HG03045 (cell line): ENCODE results near the gene MYL6.

Source experiments
- ATAC-seq: cut with Tn5 transposase; IDR thresholded peaks from one replicate; pipeline ENCODE4 v1.9.1; 2021; ENCODE audit warnings: mild to moderate bottlenecking, moderate library complexity; ENCODE audit not compliant: unreplicated experiment

Gene MYL6

DNA sequence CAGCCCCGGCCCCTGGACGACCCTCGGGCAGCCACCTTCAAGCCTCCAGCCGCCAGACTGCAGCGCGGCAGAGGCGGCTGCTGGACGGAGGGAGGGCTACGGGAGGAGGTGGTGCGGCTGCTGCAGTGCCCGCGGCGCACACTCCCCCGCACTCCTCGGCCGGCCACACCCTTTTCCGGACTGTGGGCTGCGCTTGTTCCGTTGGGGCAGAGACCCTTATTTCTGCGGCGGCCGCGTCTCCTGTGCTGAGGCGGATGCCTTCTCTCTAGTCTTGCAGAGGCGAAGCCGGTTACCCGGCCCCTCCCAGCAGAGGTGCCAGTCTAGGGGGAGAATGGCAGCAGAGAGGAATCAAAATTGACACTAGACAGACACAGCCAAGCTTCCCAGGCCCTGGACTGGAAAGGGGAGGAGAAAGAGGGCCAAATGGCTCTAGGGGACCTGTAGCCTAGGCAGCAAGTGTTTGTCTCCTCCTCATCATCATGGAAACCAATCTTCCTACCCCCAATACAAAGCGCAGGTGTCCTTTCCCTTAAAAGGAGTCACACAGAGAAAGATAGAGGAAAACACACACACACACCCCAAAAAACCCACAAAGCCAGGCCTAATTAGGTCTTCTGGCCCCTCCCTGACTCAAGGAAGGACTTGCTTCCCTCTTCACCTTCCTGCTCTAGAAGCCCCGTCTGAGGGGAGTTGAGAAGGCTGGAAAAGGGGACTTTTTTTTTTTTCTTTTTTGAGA is 28.8 kb upstream of the MYL6 start:
- peak; percentile 35 for ATAC-seq

- no peak for ATAC-seq
Measured at GRCh38 chr12:56129942-56130495, 28.1 kb upstream of the MYL6 start.

- ATAC-seq: no peak
Measured at GRCh38 chr12:56130876-56131275, 27.3 kb upstream of the MYL6 start.

- no peak for ATAC-seq
Measured at GRCh38 chr12:56134897-56135296, 23.3 kb upstream of the MYL6 start.

GRCh38 chr12:56137853-56138571 is 20.1 kb upstream of the MYL6 start:
- no peak for ATAC-seq

GRCh38 chr12:56141946-56142784 is 16.0 kb upstream of the MYL6 start:
- ATAC-seq: no peak

DNA sequence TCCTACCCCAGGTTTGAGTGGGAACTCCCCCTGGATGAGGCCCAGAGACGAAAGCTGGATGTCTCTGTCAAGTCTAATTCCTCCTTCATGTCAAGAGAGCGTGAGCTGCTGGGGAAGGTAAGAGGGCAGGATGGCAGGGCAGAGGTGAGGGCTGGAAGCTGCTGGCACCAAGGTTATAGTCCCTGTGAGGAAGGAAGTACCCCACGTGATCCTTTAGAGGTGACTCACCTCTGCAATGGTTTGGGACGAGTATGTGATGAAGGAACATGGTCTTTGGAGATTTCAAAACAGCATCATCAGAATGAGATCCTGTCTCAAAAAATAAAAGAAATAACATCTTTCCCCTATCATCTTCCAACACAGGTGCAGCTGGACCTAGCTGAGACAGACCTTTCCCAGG is 14.9 kb upstream of the MYL6 start:
- no peak for ATAC-seq

- no peak for ATAC-seq
Measured at GRCh38 chr12:56143870-56144269, 14.3 kb upstream of the MYL6 start.

DNA sequence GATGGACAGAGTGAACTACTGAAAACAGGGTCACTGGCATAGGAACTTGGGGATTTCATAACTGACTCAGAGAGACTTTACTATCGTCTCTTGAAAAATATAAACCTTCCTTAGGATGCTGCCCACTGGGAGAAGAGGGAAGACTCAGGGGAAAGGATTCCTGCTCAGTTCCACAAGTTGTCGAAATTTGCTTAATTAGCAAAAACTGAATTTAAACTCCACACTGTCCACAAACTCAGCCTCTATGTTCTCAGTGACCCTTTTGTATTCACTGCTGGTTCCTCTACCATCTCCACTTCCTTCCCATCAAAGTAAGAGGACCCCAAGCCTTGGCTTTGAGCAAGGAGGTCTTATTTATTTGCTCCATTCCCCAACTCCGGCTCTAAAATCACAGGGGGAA is 12.9 kb upstream of the MYL6 start:
- no peak for ATAC-seq

- ATAC-seq: no peak
Measured at GRCh38 chr12:56146492-56147460, 11.4 kb upstream of the MYL6 start.

DNA sequence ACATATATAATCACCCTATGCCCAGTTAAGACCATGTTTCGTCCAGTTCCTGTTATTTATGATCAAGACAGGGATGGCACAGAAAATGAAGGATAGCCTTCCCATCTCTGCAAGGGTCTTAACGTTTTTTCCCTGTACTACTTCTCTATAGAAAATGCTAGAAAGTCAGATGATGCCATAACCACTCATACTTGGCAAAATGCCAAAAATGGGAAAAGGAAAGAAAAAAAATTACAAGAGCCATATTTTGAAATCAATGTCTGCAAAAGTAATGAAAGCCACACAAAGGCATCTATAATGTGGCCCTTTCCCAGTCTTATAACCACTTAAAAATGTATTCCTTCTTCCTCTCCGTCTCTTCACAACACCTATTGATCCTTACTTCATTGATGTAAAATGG is 7.6 kb upstream of the MYL6 start:
- no peak for ATAC-seq

DNA sequence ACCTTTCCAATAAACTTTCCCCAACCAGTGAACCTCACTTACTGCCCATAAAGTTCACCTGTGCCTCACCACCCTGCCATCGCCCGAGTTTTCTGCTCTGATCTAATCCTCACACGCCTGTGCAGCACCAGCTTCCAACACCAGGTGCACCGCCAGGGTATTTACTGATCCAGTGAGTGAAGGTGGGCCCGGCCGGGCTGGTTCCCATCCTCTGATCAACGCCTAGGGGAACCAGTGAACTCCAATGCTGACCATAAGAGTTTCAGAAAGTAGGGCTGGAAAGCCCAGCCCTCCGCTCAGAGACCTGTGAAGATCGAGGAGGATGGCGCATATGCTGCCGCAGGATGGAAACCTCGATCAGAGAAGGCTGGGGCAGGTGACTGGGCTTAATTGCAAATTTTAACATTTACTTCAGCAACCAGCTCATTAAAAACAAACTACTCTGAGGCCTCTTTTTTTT is 6.5 kb upstream of the MYL6 start:
- peak; percentile 44 for ATAC-seq

- peak; percentile 81 for ATAC-seq
Measured at GRCh38 chr12:56152132-56152755, 5.9 kb upstream of the MYL6 start, which contains the start of gene MYL6B. Gene MYL6B, plus strand, starts transcription at chr12:56152587. Its CDS starts 1,332 bp downstream, at chr12:56153919.

- no peak for ATAC-seq
Measured at GRCh38 chr12:56152756-56153677, 5.1 kb upstream of the MYL6 start.

DNA sequence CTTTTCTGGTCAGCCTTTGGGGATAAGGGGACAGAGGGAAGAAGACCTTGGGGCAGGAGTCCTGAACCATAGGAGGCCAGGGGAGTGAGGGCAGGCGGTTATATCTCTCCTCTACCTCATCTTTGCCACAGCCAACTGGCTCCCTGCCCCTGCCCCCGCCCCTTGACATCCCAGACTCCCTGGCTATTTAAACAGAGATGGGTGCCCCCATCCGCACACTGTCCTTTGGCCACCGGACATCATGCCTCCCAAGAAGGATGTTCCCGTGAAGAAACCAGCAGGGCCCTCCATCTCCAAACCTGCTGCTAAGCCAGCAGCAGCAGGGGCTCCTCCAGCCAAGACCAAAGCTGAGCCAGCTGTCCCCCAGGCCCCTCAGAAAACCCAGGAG is 4.5 kb upstream of the MYL6 start:
- ATAC-seq: no peak

GRCh38 chr12:56154246-56154771 is 3.9 kb upstream of the MYL6 start:
- no peak for ATAC-seq

DNA sequence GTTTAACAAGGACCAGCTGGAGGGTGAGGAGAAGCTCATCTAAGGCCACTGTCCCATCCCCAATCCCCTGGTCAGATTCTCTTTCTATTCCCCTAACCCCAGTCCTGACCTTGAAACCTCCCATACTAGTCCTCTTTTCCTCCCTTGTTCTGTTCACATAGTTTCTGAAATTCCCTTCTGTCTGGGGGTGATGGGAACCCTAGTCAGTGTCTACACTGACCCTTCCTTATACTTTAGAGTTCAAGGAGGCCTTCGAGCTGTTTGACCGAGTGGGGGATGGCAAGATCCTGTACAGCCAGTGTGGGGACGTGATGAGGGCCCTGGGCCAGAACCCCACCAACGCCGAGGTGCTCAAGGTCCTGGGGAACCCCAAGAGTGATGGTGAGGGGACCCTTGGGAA is 3.3 kb upstream of the MYL6 start:
- ATAC-seq: no peak

DNA sequence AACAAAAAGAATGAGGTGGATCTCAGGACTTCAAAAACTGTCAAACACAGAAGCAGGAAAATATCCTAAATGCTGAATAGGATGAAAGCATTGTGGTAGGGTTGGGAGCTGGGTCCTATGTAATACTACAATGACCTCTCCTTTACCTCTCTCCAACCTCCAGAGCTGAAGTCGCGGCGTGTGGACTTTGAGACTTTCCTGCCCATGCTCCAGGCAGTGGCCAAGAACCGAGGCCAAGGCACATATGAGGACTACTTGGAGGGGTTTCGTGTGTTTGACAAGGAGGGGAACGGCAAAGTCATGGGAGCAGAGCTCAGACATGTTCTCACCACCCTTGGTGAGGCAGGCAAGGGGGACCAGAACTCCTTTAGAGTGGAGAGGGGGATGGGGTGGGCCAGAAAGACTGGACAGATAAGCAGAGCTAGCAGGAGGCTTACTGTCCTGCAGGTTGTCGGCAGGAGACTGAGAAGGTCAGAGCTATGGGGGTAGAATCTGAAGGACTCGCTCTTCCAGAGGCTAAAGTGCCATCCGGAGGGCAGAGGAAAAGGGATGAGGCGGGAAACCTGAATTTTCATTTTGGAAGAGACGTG is 2.8 kb upstream of the MYL6 start:
- no peak for ATAC-seq
